NOMO-1 (cell line): Measurements from ENCODE around the gene TBC1D3I.
A peak's percentile ranks its signal among the peaks of the same experiment; 100 is the strongest.
"Not testable (repeated sequence)": the region's sequence is repeated elsewhere in the genome, so short reads cannot be mapped to it uniquely, and the experiment has no call there.

Source experiments
- DNase-seq, 2 experiments: peaks; one replicate each; lab custom pipeline; 2025; ENCODE audit not compliant: unreplicated experiment in 2 of 2; lab: John Stamatoyannopoulos, UW

The TBC1D3I gene

GRCh38 chr17:36264470-36264869, at the start of gene TBC1D3I:
Gene TBC1D3I (minus strand): TSS chr17:36264570. CDS start chr17:36262985, 1,585 bp downstream.
- DNase-seq: not testable (repeated sequence)

GRCh38 chr17:36295161-36295560, 30.8 kb upstream of the TBC1D3I start:
- DNase-seq: not testable (repeated sequence)

- DNase-seq: not testable (repeated sequence)
Measured at GRCh38 chr17:36289965-36290612, 25.7 kb upstream of the TBC1D3I start.

GRCh38 chr17:36284219-36284618, 19.8 kb upstream of the TBC1D3I start:
- DNase-seq: not testable (repeated sequence)

- not testable (repeated sequence) for DNase-seq
Measured at GRCh38 chr17:36283256-36283655, 18.9 kb upstream of the TBC1D3I start.

GRCh38 chr17:36242046-36242445, 22.3 kb downstream of the TBC1D3I start:
- DNase-seq: not testable (repeated sequence)

GRCh38 chr17:36229644-36230043, 34.7 kb downstream of the TBC1D3I start:
- not testable (repeated sequence) for DNase-seq

- not testable (repeated sequence) for DNase-seq
Measured at GRCh38 chr17:36222967-36223366, 41.4 kb downstream of the TBC1D3I start.

GRCh38 chr17:36221581-36222100, 42.7 kb downstream of the TBC1D3I start:
- not testable (repeated sequence) for DNase-seq

GRCh38 chr17:36220737-36221580, 43.4 kb downstream of the TBC1D3I start:
- not testable (repeated sequence) for DNase-seq

GRCh38 chr17:36219556-36219955, 44.8 kb downstream of the TBC1D3I start:
- not testable (repeated sequence) for DNase-seq

GRCh38 chr17:36215406-36216308, 48.7 kb downstream of the TBC1D3I start:
- peak in 1 of 2 experiments; percentile 28 for DNase-seq

GRCh38 chr17:36214918-36215317, 49.5 kb downstream of the TBC1D3I start:
- DNase-seq: no peak

GRCh38 chr17:36213695-36214094, 50.7 kb downstream of the TBC1D3I start:
- DNase-seq: no peak

GRCh38 chr17:36212966-36213365, 51.4 kb downstream of the TBC1D3I start:
- DNase-seq: peak; percentile 79 to 98

GRCh38 chr17:36212272-36212605, 52.1 kb downstream of the TBC1D3I start:
- no peak for DNase-seq

- DNase-seq: not testable (repeated sequence)
Measured at GRCh38 chr17:36211484-36212271, 52.7 kb downstream of the TBC1D3I start.

GRCh38 chr17:36210439-36211211, 53.7 kb downstream of the TBC1D3I start, which contains the start of gene CCL4L2:
Gene CCL4L2 (plus strand): TSS chr17:36211063.
- DNase-seq: peak; percentile 92 to 94

GRCh38 chr17:36209575-36209974, 54.8 kb downstream of the TBC1D3I start:
- no peak for DNase-seq
